GM19238 (cell line): ENCODE data around the gene KDM2B.

Source experiments
- DNase-seq: peaks from one replicate; pipeline ENCODE4 v3.0.0; 2011; ENCODE audit warnings: low spot score; ENCODE audit not compliant: insufficient read length

The KDM2B gene

DNA sequence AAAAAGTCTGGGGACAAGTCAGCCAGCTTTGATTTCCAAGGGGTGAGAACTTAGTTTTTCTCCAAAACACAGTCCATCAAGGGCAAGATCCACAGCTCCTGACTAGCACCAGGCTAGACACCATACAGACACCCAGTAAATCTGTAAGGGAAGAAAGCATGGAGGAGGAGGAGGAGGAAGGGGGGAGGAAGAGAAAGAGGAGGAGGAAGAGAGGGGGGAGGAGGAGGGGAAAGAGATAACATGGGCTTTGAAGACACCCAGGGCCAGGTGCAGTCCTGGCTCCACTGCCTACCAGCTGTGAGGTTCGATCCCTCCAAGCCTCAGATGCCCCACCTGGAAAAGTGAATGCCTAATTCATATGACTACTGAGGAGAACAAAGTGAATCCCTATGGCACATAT is 18.3 kb downstream of the KDM2B start:
- DNase-seq = no peak

DNA sequence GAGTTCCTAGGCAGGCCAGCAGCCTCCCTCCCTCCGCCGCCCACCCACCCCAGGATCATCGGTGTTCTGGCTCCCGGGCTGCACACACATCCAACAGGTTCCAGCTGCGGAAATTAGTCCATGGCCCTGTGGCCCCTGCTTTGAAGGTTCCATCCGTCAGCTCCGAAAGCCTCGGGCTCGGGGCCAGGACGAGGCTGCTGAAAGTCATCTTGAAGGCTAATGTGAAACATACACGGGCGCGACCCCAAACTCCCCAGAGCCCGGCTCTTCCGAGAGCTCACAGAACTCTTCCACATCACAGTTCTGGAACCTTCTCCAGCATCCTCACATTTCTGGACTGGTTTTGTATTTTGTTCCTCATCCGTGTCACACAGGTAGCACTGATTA is 19.8 kb downstream of the KDM2B start:
- no peak for DNase-seq

DNA sequence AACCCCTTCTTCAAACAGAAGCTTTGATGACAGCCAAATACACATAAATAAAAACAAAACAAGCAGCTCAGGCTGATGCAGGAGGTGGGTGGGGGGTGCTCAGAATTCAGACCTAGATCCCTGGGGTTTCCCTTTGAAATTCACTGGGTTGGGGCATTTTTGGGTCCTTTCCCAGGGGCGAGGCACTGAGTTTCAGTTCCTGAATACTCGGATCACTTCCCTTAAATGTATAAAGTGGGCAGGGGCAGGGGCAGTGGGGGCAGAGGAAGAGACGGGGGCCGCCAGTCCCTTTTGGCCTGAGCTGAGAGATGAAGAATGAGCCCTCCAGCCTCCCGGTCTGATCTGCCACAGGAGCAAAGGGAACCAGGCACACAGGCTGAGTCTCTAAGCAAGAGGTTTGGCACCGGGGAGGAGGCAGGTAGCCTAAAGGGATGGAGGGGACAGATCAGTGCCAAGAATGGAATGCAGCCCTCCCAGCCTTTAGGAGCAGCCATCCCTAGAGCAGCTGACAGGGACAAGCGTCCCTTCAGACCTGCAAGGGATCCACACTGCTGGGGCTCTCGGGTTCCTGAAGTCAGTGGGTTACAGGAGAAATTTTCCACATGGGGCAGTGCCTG is 20.3 kb downstream of the KDM2B start:
- peak; percentile 52 for DNase-seq

DNA sequence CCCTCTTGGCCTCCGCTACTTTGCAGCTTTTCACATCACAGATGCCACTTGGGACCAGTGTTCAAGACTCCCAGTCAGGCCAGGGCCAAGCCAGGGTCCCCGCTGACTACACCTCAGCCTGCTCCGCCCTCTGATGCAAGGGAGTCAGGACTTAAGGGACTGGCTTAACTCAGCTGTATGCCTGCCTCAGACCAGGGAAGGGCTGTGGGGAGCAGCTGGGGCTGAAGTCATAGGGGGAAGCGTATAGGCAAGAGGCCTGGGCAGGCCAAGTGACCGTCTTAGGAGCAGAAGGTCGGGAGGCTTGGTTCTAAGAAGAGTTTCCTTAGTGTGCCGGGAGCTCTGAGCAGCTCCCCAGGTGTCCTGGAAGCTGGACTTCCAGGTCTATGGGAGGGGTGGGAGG is 21.9 kb downstream of the KDM2B start:
- DNase-seq = no peak

DNA sequence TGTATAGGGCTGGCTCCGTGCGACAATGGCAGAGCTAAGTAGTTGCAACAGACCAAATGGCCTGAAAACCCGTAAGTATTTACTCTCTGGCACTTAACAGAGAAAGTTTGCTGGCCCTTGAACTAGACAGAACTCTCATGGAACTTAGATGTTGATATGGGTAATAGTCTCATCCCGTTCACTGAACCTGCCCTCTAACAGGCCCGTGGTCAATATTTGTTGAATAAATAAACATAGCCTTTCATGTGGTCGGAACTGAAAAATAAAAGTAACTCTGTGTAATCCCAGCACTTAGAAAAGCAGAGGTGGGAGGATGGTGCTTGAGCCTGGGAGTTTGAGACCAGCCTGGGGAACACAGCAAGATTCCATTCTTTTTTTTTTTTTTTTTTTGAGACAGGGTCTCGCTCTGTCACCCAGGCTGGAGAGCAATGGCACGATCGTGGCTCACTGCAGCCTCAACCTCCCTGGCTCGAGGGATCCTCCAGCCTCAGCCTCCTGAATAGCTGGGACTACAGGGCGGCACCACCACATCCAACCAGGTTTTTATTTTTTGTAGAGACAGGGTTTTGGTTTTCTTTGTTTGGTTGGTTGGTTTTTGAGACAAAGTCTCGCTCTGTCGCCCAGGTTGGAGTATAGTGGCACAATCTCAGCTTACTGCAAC is 29.7 kb downstream of the KDM2B start:
- DNase-seq = no peak

DNA sequence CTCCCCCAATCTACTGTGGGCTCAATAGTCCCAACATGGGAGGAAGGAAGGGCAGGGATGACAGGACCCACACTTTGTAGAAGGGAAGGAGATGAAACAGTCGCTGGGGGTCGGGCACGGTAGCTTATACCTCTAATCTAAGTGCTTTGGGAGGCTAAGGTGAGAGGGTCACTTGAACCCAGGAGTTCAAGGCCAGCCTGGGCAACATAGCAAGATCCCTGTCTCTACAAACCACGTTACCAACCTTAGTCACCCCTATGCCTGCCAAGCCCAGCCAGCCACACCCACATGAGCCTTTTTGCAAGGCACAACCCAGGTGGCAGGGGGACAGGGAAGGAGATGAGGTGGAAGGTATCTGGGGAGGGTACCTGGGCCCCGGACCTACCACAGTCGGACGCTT is 31.7 kb downstream of the KDM2B start:
- no peak for DNase-seq

DNA sequence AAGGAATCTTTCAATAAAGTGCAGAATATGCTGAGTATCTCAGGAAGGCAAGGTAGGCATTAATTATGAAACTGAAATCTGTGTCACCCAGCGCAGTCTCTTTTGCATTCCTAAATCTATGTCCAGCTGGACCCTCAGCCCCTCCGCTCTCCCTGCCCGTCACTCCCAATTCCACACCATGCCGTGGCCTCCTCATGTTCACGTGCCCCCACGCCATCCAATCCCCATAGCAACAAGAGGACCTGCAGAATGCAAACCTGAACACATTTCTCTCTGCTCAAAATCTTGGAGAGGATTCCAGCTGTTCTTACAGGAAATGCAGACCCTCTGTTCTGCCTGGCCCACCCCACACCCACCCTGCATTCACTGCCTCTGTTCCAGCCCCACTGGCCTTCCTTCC is 35.3 kb downstream of the KDM2B start:
- DNase-seq = no peak

DNA sequence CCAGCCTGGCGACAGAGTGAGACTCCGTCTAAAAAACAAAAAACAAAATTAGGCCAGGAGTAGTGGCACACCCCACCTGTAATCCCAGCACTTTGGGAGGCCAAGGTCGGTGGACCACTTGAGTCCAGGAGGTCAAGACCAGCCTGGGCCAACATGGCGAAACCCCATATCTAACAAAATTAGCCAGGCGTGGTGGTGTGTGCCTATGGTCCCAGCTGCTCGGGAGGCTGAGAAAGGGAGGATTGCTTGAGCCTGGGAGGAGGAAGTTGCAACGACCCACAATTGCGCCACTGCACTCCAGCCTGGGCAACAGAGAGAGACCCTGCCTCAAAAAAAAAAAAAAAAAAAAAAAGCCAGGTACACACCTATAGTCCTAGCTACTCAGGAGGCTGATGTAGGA is 37.0 kb downstream of the KDM2B start:
- DNase-seq = no peak

DNA sequence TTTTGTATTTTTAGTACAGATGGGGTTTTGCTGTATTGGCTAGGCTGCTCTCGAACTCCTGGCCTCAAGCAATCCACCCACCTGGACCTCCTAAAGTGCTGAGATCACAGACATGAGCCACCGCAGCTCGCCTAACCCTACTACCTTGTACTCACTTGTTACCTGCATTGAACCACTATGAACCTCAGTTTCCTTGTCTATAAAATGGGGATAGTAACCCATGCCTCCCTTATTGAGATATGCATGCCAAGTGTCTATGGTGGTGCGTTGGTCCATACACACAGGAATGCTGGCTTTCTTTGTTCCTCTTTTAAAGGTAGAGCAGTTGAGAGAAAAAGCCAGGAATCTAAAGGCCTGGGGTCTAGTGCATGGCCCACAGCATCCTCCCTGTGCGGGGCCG is 40.9 kb downstream of the KDM2B start:
- no peak for DNase-seq

DNA sequence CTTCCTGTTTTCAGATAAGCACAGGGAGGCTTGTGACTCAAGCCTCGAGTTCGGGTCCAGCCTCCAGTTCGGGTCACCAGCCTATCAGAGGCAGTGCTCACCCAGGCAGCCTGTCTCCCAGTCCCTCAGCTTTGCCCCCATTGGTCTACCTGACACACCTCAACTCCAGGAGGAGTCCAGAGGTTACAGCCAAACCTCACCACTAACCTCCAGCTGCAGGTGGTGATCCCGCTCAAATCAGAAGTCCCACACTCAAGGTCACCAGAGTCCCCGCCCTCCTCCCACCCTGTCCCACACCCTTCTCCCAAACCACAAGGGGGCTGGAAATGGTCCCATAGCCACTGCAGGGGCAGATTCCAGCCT is 42.1 kb downstream of the KDM2B start:
- DNase-seq = no peak

DNA sequence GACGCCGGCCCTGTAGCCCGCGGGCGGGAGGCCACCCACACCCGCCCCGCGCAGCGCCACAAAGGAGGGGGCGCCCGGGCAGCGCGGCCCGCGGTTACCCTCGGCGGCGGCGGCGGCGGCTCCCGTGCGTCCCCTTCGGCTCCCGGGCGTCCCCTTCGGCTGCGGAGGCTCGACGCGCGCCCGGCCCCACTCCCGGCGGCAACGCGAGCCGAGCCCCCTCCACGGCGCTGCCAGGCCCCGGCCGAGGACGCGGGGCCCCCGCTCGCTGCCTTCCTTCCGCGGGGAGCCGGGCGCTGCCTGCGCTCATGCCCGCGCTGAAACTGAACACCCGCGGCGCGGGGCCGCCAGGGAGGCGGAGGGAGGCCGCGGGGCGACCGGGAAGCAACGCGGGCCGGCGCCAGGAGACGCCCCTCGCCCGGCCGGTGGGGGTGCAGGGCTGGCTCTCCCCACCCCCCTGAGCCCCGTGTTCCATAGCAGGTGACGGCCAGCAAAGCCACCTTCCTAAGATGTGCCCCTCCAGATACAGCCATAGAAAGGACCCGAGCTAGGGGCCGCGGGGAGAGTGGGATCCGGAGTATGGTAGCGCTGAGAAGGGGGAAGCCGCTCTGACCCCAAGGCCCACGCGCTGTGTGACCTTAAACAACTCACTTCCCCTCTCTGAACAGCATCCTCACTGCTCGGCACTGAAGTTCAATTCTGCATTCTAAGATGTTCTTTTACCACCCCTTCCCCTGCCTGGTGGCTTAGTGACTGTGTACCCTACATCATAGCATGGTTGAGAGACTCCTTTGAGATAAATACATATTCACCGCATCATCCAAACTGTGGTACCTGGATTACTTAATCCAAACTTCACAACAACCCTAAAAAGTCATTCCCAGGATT is 42.8 kb downstream of the KDM2B start:
- DNase-seq = peak; percentile 42

DNA sequence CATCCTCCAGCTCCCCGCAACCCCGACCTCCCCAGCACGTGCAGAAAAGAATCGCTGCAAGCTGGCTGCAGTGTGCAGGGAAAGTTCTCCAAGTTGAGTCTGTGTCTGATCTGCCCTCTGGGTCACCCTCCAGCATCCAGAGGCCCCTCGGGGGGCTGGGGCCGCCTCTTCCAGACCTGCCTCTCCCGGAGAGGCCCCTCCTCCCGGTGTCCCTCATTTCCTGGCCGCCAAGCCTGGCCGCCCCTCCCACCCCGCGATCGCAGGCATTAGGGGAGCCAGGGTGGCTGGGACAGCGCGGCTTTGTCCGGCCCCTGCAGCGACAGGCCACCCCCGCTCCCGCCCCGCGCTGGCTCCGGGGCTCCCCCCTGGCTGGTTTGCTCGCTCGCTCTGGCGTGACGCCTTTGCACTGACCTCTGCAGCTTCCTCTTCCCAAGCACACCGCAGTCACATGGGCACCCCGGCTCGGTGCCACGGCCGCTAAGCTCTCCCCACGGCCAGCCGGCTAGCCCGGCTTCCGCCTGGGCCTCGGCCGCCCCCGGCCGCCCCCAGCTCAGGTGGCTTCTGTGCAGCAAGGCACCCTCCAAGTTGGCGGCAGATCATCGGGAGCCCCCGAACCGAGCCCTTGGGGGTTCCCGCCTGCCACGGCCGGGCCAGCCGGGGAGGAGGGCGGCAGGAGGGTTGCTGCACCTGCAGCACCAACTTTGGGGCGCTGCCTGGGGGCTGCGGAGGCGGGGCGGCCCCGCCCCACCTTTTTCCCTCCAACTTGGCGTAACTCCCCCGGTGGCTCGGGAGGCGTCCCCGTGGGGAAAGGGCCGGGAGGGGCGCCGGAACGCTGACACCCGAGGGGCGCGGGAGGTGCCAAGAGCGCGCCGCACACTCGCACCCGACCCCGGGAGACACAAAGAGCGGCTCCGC is 43.7 kb downstream of the KDM2B start:
- peak; percentile 89 for DNase-seq

DNA sequence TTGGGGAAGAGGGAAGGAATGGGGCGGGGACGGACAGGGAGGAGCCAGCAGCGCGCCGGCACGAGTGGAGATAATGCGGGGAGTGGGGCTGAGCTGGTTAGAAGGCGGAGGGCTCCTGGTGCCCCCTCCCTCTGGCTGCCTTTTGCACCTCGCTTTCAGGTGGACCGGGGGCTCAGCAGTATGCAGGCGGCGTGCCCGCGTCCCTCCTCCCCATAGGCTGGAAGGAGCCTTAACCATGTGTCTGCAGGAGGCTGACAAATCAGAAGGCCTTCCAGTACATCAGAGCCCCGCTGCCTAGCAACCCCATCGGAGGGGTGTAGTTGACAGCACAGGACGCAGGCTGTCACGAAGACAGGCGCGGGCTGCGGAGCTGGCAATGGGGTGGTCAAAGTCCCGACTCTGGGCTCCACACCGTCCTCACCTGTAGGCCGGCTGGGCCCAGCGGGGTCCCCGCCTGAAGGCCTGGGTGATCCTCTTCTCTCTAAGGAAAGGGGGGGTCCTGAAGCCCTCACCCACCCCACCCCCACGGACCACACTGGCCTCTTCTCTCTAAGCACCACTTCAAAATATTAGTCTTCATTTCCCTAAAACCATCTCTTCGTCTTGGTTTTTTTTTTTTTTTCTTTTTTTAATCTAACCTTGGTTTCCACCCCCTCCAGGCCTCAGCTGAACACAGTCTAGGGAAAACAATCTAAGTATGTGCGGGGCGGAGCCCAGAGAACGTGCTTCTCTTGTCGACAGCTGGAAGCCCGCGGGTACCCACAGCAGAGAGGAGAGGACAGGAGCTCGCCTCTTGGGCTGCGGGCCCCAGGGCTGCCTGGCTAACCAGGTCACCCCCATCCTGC is 44.5 kb downstream of the KDM2B start:
- peak; percentile 82 for DNase-seq

DNA sequence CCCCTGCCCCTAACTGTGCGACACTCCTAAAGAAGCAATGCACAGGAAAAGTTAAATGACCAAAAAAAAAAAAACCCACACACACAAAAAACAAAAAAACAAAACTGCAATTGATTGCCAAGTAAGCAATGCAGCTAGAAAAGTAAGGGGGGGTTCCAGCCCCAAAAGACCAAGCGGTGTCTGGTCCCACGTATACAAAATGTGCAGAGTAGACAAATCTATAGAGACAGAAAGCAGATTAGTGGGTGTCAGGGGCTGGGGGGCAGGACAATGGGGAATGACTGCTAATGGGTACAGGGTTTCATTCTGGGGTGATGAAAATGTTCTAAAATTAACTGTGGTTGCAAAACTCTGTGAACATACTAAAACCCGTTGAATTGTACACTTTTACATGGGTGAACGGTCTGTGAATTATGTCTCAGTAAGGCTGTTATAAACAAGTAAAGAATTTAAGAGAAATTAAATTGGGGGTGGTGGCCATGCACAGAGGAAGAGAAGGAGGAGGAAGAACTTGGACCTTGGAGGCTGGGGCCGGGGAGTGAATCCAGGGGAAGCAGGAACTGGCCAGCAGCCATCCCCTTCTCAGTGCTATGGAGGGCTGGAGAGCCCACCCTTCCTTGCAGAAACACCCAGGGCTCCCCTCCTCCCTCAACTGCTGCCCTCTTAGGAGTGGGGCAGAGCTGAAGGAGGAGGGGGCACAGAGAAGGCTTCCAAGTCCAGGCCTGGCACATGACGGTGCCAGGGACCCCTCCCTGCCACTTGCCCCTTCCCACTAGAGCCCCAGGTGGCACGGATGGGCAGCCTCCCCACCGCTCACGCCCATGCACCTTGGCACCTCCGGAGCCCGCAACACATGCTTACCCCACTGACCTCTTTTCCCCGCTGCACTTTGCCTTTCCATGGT is 45.4 kb downstream of the KDM2B start:
- no peak for DNase-seq

DNA sequence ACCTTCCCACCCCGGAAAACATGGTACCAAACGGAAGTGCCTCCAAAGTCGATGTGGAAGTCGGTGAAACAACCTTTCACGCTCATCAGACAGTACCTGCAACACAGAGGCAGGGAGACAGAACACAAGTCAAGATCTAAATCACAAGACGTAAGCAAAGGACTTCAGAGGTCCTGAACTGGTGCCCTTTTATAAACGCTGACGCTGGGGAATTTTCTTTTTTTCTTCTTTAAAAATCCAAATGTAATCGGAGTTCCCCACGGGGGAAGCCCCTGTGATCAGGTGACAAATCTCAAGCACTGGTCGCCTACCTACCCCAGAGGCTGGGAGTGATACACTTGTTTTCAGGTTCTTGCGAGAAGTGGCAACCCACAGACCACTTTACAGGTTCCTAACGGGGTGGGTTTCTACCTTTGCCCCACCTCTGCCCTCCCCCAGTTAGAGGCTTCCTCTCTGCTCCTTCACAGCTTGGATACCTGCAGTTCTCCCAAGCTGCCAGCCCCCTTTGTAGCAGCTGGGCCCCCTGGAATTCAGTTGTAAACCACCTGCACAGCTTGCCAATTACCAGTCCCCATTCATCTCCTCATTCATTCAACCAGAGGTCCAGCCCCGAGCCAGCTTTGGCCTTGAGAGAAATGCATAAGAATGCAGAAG is 46.2 kb downstream of the KDM2B start:
- DNase-seq = peak; percentile 61

DNA sequence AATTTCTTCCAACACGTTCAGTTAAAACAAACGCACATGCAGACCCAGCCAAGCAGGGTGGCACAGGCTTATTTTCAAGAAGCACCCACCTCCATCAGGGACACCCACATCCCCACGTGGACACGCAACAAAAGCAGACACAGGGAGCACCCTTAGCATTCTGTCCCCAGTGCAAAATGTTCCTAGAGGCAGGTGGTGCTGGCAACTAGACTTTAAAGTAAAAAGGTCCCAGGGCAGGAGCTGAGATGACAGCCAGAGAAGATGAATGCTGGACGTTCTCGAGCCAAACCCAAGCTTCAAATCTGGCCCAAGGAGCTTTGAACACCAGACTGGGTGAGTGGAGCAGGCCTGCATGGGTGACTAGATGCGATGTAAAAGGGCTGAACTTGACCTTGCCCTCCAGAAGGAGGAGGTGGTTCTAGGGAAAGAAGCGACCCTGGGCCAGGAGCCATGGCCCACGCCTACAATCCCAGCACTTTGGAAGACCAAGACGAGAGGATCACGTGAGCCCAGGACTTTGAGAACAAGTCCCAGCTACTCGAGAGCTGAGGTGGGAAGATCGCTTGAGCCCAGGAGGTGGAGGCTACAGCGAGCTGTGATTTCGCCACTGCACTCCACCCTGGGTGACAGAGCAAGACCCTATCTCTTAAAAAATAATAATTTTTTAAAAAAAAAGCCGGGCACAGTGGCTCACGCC is 47.3 kb downstream of the KDM2B start:
- no peak for DNase-seq

DNA sequence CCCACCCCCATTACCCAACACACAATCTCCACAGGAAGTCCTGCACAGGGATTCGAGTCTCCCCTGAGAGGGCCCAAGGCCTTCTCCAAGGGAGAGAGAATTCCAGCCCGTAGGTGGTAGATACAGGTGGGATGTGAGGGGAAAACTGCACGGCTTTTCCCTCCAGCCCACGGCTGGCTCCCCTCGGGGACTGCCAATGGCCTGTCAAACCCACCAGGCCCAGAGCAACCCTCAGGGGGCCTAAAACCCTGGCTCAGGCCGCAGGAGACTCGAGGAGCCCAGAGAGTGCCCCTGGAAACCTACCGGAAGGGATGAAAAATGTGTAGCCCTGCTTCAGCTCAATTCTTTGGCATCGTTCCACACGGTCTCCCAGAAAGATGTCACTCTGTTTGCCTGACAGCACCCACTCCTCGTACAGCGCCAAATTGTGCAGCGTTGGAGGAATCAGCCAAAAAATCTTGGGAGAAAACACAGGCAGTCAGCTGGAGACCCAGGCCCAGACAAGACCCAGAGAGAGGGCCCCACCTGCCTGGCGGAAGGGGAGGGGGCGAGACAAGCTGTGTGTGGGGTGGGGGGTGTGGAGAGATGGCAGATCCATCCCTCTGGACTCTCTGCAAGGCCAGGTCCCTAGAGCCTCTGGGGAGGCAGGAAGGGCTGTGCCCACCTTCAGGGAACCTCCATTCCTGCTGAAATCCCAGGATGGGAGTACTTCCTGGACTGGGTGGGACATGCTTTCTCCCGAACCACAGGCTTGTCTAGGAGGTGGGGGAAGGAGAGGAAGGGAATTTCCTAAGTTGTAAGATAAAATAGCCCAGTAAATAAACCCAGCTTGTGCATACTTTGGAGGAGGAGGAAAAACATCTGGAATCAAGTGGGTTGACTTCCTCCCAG is 48.1 kb downstream of the KDM2B start:
- no peak for DNase-seq
